K562 (cell line): ENCODE data around the gene POMC.

Experiments used
- EP300 ChIP-seq: IDR thresholded peaks from 2 replicates; pipeline ENCODE4 v1.6.1; 2012; ENCODE audit warnings: low read length, improper control_type of control experiment
- EZH2 ChIP-seq: IDR thresholded peaks from 2 replicates; pipeline ENCODE4 v1.6.1; 2012; ENCODE audit warnings: low read depth, mild to moderate bottlenecking, inconsistent platforms, low read length, borderline replicate concordance
- SMARCA4 ChIP-seq: fragments of 450-650 bp; IDR thresholded peaks from 2 replicates; pipeline ENCODE4 v1.6.1; 2016
- SP1 ChIP-seq: sonication (generic); formaldehyde crosslinking; IDR thresholded peaks from 2 replicates; pipeline ENCODE4 v1.8.1; 2022; ENCODE audit warnings: mild to moderate bottlenecking, missing genetic modification reagents
- ZNF780A ChIP-seq: fragments of 250-450 bp; sonication (Bioruptor Pico); IDR thresholded peaks from 2 replicates; pipeline ENCODE4 v1.5.0; 2021; ENCODE audit warnings: mild to moderate bottlenecking
- TF ChIP-seq, protein P1 (sequence below), 3 experiments: IDR thresholded peaks in 2 of 3; conservative IDR thresholded peaks in 1 of 3; 2 replicates each; pipeline ENCODE4 v1.5.1; 2011 to 2012; ENCODE audit warnings: low read length in 3 of 3, mild to moderate bottlenecking in 3 of 3, control low read depth in 2 of 3, improper control_type of control experiment in 1 of 3, inconsistent platforms in 1 of 3, low read depth in 1 of 3, mixed read lengths in 1 of 3, moderate library complexity in 1 of 3; ENCODE audit not compliant: insufficient read depth in 2 of 3
- TF ChIP-seq, protein P2 (sequence below): sonication (generic); formaldehyde crosslinking; IDR thresholded peaks from 2 replicates; pipeline ENCODE4 v1.8.1; 2023; ENCODE audit warnings: mild to moderate bottlenecking, missing genetic modification reagents
- TF ChIP-seq, protein P3 (sequence below): sonication (generic); formaldehyde crosslinking; IDR thresholded peaks from 2 replicates; pipeline ENCODE4 v1.8.1; 2023; ENCODE audit warnings: mild to moderate bottlenecking, missing genetic modification reagents

DNA sequence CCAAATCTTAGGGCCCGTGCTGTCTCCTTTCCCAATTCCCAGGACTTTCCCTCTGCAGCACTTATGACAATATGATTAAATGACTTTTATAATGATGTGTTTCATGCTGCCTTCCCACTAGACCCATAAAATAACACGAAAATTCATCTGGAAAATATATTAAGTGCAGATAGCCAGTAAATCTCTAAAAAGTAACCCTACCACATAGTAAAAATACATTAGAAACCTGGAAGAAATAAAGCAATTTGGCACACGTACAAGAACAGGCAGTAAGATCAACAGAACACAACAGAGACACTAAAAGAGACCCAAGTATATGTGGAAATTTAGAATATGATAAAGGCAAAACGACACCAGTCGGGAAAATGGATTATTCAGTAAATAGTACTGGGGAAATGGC lies 30.2 kb upstream of the POMC start:
- TF ChIP-seq EP300, result no peak
- no peak for TF ChIP-seq SP1
- no peak for TF ChIP-seq SMARCA4
- TF ChIP-seq, protein P1, sequence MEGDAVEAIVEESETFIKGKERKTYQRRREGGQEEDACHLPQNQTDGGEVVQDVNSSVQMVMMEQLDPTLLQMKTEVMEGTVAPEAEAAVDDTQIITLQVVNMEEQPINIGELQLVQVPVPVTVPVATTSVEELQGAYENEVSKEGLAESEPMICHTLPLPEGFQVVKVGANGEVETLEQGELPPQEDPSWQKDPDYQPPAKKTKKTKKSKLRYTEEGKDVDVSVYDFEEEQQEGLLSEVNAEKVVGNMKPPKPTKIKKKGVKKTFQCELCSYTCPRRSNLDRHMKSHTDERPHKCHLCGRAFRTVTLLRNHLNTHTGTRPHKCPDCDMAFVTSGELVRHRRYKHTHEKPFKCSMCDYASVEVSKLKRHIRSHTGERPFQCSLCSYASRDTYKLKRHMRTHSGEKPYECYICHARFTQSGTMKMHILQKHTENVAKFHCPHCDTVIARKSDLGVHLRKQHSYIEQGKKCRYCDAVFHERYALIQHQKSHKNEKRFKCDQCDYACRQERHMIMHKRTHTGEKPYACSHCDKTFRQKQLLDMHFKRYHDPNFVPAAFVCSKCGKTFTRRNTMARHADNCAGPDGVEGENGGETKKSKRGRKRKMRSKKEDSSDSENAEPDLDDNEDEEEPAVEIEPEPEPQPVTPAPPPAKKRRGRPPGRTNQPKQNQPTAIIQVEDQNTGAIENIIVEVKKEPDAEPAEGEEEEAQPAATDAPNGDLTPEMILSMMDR (IDR thresholded peaks at IDR 0.05 in 2 of 3, conservative IDR thresholded peaks at IDR 0.05 in 1 of 3; ENCODE audit: insufficient read depth in 2 of 3, low read depth in 1 of 3, low read length in 3 of 3), result no peak
- TF ChIP-seq, protein P2, sequence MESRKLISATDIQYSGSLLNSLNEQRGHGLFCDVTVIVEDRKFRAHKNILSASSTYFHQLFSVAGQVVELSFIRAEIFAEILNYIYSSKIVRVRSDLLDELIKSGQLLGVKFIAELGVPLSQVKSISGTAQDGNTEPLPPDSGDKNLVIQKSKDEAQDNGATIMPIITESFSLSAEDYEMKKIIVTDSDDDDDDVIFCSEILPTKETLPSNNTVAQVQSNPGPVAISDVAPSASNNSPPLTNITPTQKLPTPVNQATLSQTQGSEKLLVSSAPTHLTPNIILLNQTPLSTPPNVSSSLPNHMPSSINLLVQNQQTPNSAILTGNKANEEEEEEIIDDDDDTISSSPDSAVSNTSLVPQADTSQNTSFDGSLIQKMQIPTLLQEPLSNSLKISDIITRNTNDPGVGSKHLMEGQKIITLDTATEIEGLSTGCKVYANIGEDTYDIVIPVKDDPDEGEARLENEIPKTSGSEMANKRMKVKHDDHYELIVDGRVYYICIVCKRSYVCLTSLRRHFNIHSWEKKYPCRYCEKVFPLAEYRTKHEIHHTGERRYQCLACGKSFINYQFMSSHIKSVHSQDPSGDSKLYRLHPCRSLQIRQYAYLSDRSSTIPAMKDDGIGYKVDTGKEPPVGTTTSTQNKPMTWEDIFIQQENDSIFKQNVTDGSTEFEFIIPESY (CRISPR knock-in tag), result no peak
- TF ChIP-seq EZH2, result no peak
- TF ChIP-seq, protein P3, sequence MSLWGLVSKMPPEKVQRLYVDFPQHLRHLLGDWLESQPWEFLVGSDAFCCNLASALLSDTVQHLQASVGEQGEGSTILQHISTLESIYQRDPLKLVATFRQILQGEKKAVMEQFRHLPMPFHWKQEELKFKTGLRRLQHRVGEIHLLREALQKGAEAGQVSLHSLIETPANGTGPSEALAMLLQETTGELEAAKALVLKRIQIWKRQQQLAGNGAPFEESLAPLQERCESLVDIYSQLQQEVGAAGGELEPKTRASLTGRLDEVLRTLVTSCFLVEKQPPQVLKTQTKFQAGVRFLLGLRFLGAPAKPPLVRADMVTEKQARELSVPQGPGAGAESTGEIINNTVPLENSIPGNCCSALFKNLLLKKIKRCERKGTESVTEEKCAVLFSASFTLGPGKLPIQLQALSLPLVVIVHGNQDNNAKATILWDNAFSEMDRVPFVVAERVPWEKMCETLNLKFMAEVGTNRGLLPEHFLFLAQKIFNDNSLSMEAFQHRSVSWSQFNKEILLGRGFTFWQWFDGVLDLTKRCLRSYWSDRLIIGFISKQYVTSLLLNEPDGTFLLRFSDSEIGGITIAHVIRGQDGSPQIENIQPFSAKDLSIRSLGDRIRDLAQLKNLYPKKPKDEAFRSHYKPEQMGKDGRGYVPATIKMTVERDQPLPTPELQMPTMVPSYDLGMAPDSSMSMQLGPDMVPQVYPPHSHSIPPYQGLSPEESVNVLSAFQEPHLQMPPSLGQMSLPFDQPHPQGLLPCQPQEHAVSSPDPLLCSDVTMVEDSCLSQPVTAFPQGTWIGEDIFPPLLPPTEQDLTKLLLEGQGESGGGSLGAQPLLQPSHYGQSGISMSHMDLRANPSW (CRISPR knock-in tag), result no peak
- TF ChIP-seq ZNF780A (CRISPR knock-in tag), result no peak
